Vagina (tissue), 2 donors: ENCODE measurements around the gene ANKRD63. TPM values are rescaled to one million over a fixed set of nuclear protein-coding genes. Genes with fewer than 3 reads are reported as not detected.

Experiments
- DNase-seq, 2 donors: peaks; one replicate each; pipeline ENCODE4 v3.0.0-alpha.2; 2017; ENCODE audit errors: extremely low spot score in 2 of 2
- H3K27ac ChIP-seq: fragments of 200-600 bp; sonication (generic); one replicate; pipeline ENCODE4 v1.5.1; 2019
- H3K27me3 ChIP-seq: fragments of 200-600 bp; sonication (generic); one replicate; pipeline ENCODE4 v1.5.1; 2019
- H3K36me3 ChIP-seq, 2 donors: fragments of 200-600 bp; sonication (generic); one replicate each; pipeline ENCODE4 v1.5.1; 2017 to 2019
- H3K4me1 ChIP-seq: fragments of 200-600 bp; sonication (generic); one replicate; pipeline ENCODE4 v1.5.1; 2019
- H3K4me3 ChIP-seq, 2 donors: fragments of 200-600 bp; sonication (generic); 1 replicate in 1 of 2; 2 replicates in 1 of 2; pipeline ENCODE4 v1.5.1; 2016 to 2019
- H3K9me3 ChIP-seq: fragments of 200-600 bp; sonication (generic); one replicate; pipeline ENCODE4 v1.5.1; 2019
- CTCF ChIP-seq, 3 experiments: fragments of 450-650 bp in 2 of 3; fragments of 200-600 bp in 1 of 3; sonication (generic) in 1 of 3; IDR thresholded peaks; one replicate each; pipeline ENCODE4 v1.5.1; 2017 to 2019; ENCODE audit warnings: antibody characterized with exemption in 3 of 3, mild to moderate bottlenecking in 2 of 3, moderate library complexity in 2 of 3
- POLR2A ChIP-seq, 2 donors: fragments of 450-650 bp; IDR thresholded peaks; one replicate each; pipeline ENCODE4 v1.6.1; 2017; ENCODE audit warnings: antibody characterized with exemption in 2 of 2, mild to moderate bottlenecking in 2 of 2, moderate library complexity in 2 of 2
- POLR2AphosphoS5 ChIP-seq, 2 donors: sonication (generic); formaldehyde crosslinking; IDR thresholded peaks; one replicate each; pipeline ENCODE4 v1.9.0; 2017; ENCODE audit warnings: antibody characterized with exemption in 2 of 2, mild to moderate bottlenecking in 2 of 2, low read depth in 1 of 2; ENCODE audit not compliant: insufficient read depth in 1 of 2
- intact Hi-C: fragments of 100-400 bp; cut with DNase I; formaldehyde crosslinking; loops from one replicate; pipeline ENCODE4 v1.15.1; 2023
- total RNA-seq: library from RNA; depleted of rRNA; stranded (reverse); fragments of >200 nt; gene quantifications from one replicate; pipeline ENCODE4 v1.2.3, GENCODE V29; 2016

ANKRD63 gene
- total RNA-seq, 1 donor from 2014 or later: not detected

DNA sequence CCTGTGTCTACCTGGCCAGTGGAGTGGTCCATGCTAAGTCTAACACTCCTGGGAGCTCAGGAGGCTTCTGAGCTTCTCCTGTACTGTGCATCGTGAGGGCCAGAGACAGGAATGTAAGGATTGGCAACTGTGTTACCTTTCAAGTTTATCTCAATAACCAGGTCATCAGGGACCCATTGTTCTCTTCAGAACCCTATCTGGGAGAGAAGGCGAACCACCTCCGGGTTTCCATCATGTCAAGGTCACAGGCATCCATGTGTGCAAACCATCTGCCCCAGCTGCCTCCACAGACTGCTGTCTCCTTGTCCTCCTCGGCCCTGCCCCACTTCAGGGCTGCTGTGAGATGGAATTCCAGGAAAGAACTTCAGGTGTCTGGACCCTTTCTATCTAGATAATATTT lies 5.9 kb downstream of the ANKRD63 start:
- Histone ChIP-seq H3K9me3 (no peaks in the 10 kb centered on the region), H3K27ac (no peak overlapping the region), H3K27me3 (peaks cover 11% of the 10 kb centered on the region), H3K36me3 (peaks cover 0 to 7% of the 10 kb centered on the region in 2 donors), H3K4me3 (no peak overlapping the region), H3K4me1 (peaks cover 13% of the 10 kb centered on the region)
- intact Hi-C loops: no loop called here
- TF ChIP-seq POLR2A (IDR thresholded peaks at IDR 0.05) (no peak), POLR2AphosphoS5 (IDR thresholded peaks at IDR 0.05; ENCODE audit: insufficient read depth in 1 of 2, low read depth in 1 of 2) (no peak), CTCF (IDR thresholded peaks at IDR 0.05) (no peak)
- no peak for DNase-seq

- Histone ChIP-seq H3K27ac (no peak overlapping the region), H3K36me3 (peaks cover 0 to 7% of the 10 kb centered on the region in 2 donors), H3K9me3 (no peaks in the 10 kb centered on the region), H3K27me3 (peaks cover 7% of the 10 kb centered on the region), H3K4me3 (no peak overlapping the region), H3K4me1 (peaks cover 7% of the 10 kb centered on the region)
- intact Hi-C loops: no loop called here
- no peak for TF ChIP-seq POLR2A (IDR thresholded peaks at IDR 0.05)
- no peak for TF ChIP-seq POLR2AphosphoS5 (IDR thresholded peaks at IDR 0.05; ENCODE audit: insufficient read depth in 1 of 2, low read depth in 1 of 2)
- no peak for TF ChIP-seq CTCF (IDR thresholded peaks at IDR 0.05)
- DNase-seq: no peak
These were observed 6.9 kb downstream of the ANKRD63 start for GRCh38 chr15:40275954-40276353.

DNA sequence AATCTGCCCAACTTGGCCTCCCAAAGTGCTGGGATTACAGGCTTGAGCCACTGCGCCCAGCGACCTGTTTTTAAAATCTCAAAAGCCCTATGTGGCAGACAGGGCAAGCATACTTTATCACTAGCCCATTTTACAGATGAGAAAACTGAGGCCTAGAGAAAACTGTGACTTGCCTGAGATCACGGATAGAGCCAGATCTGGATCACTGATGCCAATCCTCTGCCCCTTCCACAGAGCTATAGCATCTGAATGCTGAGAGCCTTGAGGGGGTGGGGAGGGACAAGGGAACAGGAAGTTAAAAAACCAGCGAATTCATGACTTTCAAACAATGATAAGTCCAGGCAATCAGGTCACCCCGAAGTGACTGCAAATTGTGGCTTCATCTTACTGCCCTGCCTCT lies 7.3 kb downstream of the ANKRD63 start:
- Histone ChIP-seq H3K9me3 (no peaks in the 10 kb centered on the region), H3K27me3 (peaks cover 7% of the 10 kb centered on the region), H3K36me3 (peaks cover 0 to 7% of the 10 kb centered on the region in 2 donors), H3K27ac (no peak overlapping the region), H3K4me1 (peaks cover 7% of the 10 kb centered on the region), H3K4me3 (no peak overlapping the region)
- TF ChIP-seq POLR2AphosphoS5 (IDR thresholded peaks at IDR 0.05; ENCODE audit: insufficient read depth in 1 of 2, low read depth in 1 of 2): no peak
- no peak for TF ChIP-seq CTCF (IDR thresholded peaks at IDR 0.05)
- TF ChIP-seq POLR2A (IDR thresholded peaks at IDR 0.05): no peak
- intact Hi-C loops: no loop called here
- DNase-seq: no peak

GRCh38 chr15:40274350-40275274 lies 8.3 kb downstream of the ANKRD63 start:
- H3K4me1 ChIP-seq: peaks cover 3% of the 10 kb centered on the region
- peaks cover 0 to 7% of the 10 kb centered on the region in 2 donors for H3K36me3 ChIP-seq
- no peak for TF ChIP-seq POLR2A (IDR thresholded peaks at IDR 0.05)
- TF ChIP-seq POLR2AphosphoS5 (IDR thresholded peaks at IDR 0.05; ENCODE audit: insufficient read depth in 1 of 2, low read depth in 1 of 2): peak in 1 of 2 donors; percentile 77
- TF ChIP-seq CTCF (IDR thresholded peaks at IDR 0.05): peak; percentile 100
- no peaks in the 10 kb centered on the region for H3K27me3 ChIP-seq
- no peak for DNase-seq
- no peak overlapping the region for H3K27ac ChIP-seq
- intact Hi-C loops: loop anchor here (5.0 kb wide), 2 partner anchors 57 to 227 kb away; no protein-coding TSS in a partner anchor
- no peaks in the 10 kb centered on the region for H3K9me3 ChIP-seq
- H3K4me3 ChIP-seq: no peak overlapping the region

DNA sequence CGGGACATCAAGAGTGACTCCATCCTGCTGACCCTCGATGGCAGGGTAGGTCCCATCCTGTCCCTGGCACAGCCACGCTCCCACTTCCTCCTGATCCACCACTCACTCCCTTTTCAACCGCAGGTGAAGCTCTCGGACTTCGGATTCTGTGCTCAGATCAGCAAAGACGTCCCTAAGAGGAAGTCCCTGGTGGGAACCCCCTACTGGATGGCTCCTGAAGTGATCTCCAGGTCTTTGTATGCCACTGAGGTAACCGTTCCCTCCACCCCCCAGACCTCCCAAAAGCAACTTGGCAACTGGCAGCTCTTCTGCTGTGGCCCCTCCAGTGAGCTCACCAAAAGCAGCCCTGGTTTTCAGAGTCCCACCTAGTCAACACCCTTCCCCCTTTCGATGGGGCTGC lies 9.4 kb downstream of the ANKRD63 start:
- intact Hi-C loops: loop anchor here (5.0 kb wide), 2 partner anchors 56 to 226 kb away; no protein-coding TSS in a partner anchor
- Histone ChIP-seq H3K27me3 (no peaks in the 10 kb centered on the region), H3K36me3 (peaks cover 0 to 7% of the 10 kb centered on the region in 2 donors), H3K4me3 (no peak overlapping the region), H3K27ac (no peak overlapping the region), H3K9me3 (no peaks in the 10 kb centered on the region), H3K4me1 (no peaks in the 10 kb centered on the region)
- DNase-seq: no peak
- no peak for TF ChIP-seq POLR2A (IDR thresholded peaks at IDR 0.05)
- TF ChIP-seq POLR2AphosphoS5 (IDR thresholded peaks at IDR 0.05; ENCODE audit: insufficient read depth in 1 of 2, low read depth in 1 of 2): no peak
- no peak for TF ChIP-seq CTCF (IDR thresholded peaks at IDR 0.05)
